GM18951 (cell line): Measurements from ENCODE around the gene CYBRD1.

ENCODE experiments used
- POLR2A ChIP-seq: IDR thresholded peaks from 4 replicates; pipeline ENCODE4 v1.6.1; 2011; ENCODE audit warnings: mild to moderate bottlenecking; ENCODE audit not compliant: insufficient read length, insufficient read depth; ENCODE audit errors: extremely low read depth
- in situ Hi-C: fragments of 300-500 bp; cut with MboI; formaldehyde crosslinking; loops from one replicate; pipeline ENCODE4 v1.12.0; 2022; ENCODE audit warnings: low sequenced_read_pairs, mixed read lengths, inconsistent platforms; ENCODE audit not compliant: unreplicated experiment

The CYBRD1 gene

DNA sequence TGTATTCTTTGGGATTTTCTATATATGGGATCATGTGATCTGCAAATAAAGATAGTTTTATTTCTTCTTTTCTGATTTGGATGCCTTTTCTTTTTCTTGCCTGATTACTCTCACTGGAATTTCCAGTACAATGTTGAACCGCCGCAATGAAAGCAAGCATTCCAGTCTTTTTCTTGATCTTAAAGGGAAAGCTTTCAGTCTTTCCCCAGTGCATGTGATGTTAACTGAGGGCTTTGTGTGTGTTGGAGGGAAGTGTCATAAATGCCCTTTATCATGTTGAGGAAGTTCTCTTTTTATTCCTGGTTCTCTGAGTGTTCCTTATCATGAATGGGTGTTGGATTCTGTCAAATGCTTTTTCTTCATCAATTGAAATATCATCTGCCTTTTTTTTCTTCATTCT is 16.9 kb upstream of the CYBRD1 start:
- TF ChIP-seq POLR2A: no peak
- in situ Hi-C loops: no loop called here

GRCh38 chr2:171509945-171510731 is 12.1 kb upstream of the CYBRD1 start:
- TF ChIP-seq POLR2A: no peak
- in situ Hi-C loops: no loop called here

- in situ Hi-C loops: no loop called here
- TF ChIP-seq POLR2A: no peak
Observed at GRCh38 chr2:171512014-171512413, 10.3 kb upstream of the CYBRD1 start.

DNA sequence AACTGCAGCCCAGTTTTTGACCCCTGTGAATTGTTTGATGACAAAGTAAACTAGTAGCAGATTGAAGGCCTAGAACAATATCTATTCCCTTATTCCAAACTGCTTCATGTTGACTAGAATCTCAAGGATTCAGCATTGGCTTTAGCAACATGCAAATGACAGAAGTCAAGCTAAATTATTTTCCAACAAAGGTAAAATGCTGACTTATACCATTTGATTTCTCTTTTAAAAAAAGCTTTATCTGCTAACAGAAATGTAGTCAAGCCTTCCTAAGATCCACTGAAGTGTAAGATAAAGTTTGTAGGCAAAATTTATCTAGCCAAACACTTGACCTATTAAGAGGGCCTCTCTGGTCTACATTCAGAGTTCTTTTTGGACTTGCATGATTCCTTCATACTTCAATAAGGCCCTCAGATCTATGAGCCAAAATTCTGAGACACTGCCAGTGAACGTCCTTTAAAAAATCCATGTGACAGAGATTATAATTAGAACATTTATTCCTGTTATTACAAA is 9.5 kb upstream of the CYBRD1 start:
- in situ Hi-C loops: no loop called here
- TF ChIP-seq POLR2A: no peak

GRCh38 chr2:171513719-171514160 is 8.5 kb upstream of the CYBRD1 start:
- in situ Hi-C loops: no loop called here
- TF ChIP-seq POLR2A: no peak

- in situ Hi-C loops: no loop called here
- no peak for TF ChIP-seq POLR2A
Observed at GRCh38 chr2:171514908-171515582, 7.2 kb upstream of the CYBRD1 start.

DNA sequence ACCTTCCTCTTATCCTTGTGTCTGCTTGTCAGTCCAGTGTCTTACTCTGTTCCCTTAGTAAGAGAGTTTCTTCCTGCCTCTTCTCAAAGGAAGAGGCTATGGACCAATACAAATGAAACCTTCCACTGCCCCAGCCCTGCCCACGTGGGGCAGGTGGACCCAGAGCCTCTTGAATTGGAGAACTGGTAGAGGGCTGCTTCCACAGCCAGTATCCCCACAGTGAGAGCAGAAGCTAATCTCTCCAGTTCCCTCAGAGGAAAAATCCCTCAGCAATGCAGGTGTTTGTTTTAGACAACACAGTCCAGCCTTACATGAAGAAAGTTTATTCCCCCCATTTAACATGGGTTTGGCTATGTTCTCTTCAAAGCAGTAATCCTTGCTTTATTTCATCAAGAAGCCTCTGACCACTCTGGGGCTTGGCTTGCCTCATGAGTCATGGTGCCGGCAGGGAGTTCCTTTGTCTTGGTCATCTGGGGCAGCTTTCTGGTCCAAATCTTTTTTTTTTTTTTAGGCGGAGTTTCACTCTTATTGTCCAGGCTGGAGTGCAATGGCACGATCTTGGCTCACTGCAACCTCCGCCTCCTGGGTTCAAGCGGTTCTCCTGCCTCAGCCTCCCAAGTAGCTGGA is 6.5 kb upstream of the CYBRD1 start:
- in situ Hi-C loops: no loop called here
- TF ChIP-seq POLR2A: no peak

DNA sequence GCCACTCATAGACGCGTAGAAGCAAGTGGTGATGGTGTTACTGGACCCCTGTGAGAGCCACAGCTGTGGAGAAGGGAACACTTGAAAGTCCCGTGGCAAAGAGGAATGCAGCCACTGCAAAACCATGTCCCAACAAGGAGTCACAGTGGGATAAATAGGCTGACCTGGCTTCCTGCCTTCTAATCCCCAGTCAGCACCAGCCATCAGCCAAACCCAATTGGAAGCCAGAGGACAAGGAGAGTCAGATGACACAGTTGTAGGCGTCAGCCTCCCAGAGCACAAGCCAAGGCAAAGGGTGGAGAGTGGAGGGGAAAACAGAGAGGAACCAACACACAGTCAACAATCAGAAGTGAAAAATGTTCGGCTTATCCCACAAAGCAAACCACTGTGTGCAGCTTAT is 5.5 kb upstream of the CYBRD1 start:
- in situ Hi-C loops: no loop called here
- no peak for TF ChIP-seq POLR2A

DNA sequence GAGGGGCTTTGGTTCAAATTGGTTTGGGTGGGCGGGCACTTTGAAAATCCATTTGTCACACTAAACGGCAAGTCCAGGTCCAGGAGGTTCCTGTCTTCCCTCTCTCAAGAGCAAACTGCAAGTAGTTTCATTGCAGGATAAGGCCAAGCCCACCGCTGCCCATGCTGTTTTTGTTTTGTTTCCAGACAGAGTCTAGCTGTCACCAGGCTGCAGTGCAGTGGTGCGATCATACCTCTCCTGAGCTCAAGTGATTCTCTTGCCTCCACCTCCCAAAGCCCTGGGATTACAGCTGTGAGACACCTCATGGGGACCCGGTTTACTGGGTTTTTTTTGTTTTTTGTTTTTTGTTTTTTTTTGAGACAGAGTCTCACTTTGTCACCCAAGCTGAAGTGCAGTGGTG is 1.8 kb upstream of the CYBRD1 start:
- TF ChIP-seq POLR2A: no peak
- in situ Hi-C loops: no loop called here

DNA sequence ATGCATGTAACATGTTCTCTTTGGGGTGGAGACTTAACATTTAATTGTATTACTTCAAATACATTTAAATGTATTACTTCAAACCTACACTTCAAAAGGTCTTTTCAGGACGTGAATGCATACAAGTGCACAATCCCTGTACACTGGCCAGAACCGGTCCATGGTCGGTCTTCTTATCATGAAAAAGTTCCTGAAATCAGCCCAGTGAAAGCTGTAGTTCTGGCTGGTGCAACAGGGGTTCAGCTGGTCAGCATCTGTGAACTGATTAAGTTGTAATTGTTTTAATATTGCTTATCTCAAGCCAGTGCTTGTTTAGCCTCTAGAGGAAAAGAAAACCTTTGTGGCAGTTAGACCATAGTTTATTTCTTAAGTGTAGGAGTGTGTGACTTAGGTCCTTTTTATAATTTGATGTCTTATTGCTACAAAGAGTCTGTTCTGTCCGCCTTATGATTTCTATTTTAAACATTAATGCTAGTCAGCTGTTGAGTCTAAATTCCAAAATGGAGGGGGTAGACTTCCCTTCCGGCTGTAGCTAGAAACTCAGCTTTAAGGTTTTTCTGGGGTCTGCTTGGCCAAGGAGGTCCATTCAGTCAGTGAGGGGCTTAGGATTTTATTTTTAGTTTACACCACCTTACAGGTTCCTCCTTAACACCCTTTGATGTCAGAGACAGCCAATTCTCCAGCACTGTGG is 768 bp upstream of the CYBRD1 start:
- TF ChIP-seq POLR2A: no peak
- in situ Hi-C loops: no loop called here

DNA sequence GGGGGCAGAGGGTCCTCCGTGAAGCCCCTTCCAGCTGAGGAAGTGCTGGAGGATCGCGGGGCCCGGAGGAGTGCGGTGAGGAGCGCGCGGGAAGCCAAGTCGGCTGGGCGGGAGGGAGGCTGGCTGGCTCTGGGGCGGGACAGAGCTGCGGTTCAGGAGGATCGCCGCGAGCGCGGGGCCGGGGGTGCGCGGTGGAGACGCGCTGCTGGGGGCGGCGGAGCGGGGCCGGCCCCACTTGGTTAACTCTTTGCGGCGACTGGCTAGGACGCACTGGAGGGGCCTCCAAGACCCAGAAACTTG is 464 bp downstream of the CYBRD1 start:
- no peak for TF ChIP-seq POLR2A
- in situ Hi-C loops: no loop called here

- TF ChIP-seq POLR2A: peak; percentile 48
Observed at GRCh38 chr2:171523088-171524017, 1.1 kb downstream of the CYBRD1 start.

More at GRCh38 chr2:171523088-171524017, 1.1 kb downstream of the CYBRD1 start:
- in situ Hi-C loops: no loop called here
